Left lung (tissue), 10 donors: ENCODE results near the gene TNFSF8. TPM values are rescaled to one million over a fixed set of nuclear protein-coding genes. Genes with fewer than 3 reads are reported as not detected.

Source experiments
- ATAC-seq: fragments of 200-7000 bp; cut with Tn5 transposase; one replicate; pipeline ENCODE4 v1.9.1; 2020; ENCODE audit warnings: moderate library complexity
- DNase-seq, 4 donors: peaks; one replicate each; pipeline ENCODE4 v3.0.0-alpha.2; 2013 to 2020
- H3K27ac ChIP-seq, 2 donors: fragments of 200-600 bp; sonication (generic) in 1 of 2; one replicate each; pipeline versions ENCODE4 v1.5.0 to v1.8.0; 2020 to 2021
- H3K27me3 ChIP-seq, 2 donors: fragments of 200-600 bp; sonication (generic) in 1 of 2; one replicate each; pipeline versions ENCODE4 v1.5.0 to v1.8.0; 2020 to 2021
- H3K36me3 ChIP-seq, 2 donors: fragments of 200-600 bp; sonication (generic) in 1 of 2; one replicate each; pipeline versions ENCODE4 v1.5.0 to v1.8.0; 2020 to 2021
- H3K4me1 ChIP-seq, 2 donors: fragments of 200-600 bp; one replicate each; pipeline ENCODE4 v1.8.0; 2021
- H3K4me3 ChIP-seq, 2 donors: fragments of 200-600 bp; sonication (generic) in 1 of 2; one replicate each; pipeline versions ENCODE4 v1.5.0 to v1.8.0; 2020 to 2021; ENCODE audit warnings: mild to moderate bottlenecking in 1 of 2
- H3K9me3 ChIP-seq, 2 donors: fragments of 200-600 bp; sonication (generic) in 1 of 2; one replicate each; pipeline versions ENCODE4 v1.5.0 to v1.8.0; 2020 to 2021
- intact Hi-C, 2 donors: fragments of 100-400 bp; cut with DNase I; formaldehyde crosslinking; loops; one replicate each; pipeline versions ENCODE4 v1.11.2 to v1.14.2; 2022
- polyA plus RNA-seq, 6 donors: library from polyadenylated mRNA; unstranded; fragments of 120-200 nt; gene quantifications; one replicate each; pipeline ENCODE4 v1.2.1, GENCODE V29; 2013; ENCODE audit not compliant: insufficient read length in 6 of 6
- total RNA-seq, 2 donors: library from RNA; stranded (reverse); fragmentation: NEBNext Ultra II Directional; extraction: Animal tissue kit (Norgen Biotek cat#: 25700); gene quantifications; one replicate each; pipeline ENCODE4 v1.2.1, GENCODE V29; 2021
- TF ChIP-seq, protein P1 (sequence below), 2 donors: fragments of 200-600 bp; sonication (generic) in 1 of 2; IDR thresholded peaks; one replicate each; pipeline versions ENCODE4 v1.5.0 to v1.8.0; 2021; ENCODE audit warnings: antibody characterized with exemption in 2 of 2
- donor health status: DM: no; HTN: yes; CAD: no.
- donor health status: DM: no; HTN: no; CAD: no.

Gene TNFSF8
- total and polyA plus RNA-seq, 8 donors: 2.1 to 23.8 (median 8.5) TPM

DNA sequence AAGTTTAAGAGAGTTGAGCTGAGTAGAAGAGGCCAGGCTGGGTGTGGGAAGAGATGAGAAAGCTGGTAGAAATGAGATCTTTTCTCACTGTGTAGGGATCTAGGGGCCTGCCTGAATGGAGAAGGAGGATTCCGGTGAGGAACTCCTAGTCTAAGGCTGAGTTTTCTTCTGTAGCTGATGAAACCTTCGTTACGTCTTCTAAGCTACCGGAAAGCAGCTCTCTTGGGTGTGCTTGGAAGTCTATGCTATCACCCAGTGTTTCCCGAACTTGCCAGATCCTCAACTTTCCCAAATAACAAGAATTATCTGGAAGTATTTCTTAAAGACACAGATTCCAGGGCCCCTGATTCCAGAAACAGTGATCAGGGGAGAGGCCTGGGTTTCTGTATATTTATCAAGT is 69.1 kb downstream of the TNFSF8 start:
- DNase-seq: no peak
- no peaks in the 10 kb centered on the region for H3K27me3 ChIP-seq
- no peak for ATAC-seq
- H3K4me3 ChIP-seq: no peak overlapping the region
- no peaks in the 10 kb centered on the region for H3K4me1 ChIP-seq
- H3K27ac ChIP-seq: no peak overlapping the region
- intact Hi-C loops: no loop called here
- H3K36me3 ChIP-seq: no peaks in the 10 kb centered on the region
- H3K9me3 ChIP-seq: no peaks in the 10 kb centered on the region
- TF ChIP-seq, protein P1, sequence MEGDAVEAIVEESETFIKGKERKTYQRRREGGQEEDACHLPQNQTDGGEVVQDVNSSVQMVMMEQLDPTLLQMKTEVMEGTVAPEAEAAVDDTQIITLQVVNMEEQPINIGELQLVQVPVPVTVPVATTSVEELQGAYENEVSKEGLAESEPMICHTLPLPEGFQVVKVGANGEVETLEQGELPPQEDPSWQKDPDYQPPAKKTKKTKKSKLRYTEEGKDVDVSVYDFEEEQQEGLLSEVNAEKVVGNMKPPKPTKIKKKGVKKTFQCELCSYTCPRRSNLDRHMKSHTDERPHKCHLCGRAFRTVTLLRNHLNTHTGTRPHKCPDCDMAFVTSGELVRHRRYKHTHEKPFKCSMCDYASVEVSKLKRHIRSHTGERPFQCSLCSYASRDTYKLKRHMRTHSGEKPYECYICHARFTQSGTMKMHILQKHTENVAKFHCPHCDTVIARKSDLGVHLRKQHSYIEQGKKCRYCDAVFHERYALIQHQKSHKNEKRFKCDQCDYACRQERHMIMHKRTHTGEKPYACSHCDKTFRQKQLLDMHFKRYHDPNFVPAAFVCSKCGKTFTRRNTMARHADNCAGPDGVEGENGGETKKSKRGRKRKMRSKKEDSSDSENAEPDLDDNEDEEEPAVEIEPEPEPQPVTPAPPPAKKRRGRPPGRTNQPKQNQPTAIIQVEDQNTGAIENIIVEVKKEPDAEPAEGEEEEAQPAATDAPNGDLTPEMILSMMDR (IDR thresholded peaks at IDR 0.05): no peak

DNA sequence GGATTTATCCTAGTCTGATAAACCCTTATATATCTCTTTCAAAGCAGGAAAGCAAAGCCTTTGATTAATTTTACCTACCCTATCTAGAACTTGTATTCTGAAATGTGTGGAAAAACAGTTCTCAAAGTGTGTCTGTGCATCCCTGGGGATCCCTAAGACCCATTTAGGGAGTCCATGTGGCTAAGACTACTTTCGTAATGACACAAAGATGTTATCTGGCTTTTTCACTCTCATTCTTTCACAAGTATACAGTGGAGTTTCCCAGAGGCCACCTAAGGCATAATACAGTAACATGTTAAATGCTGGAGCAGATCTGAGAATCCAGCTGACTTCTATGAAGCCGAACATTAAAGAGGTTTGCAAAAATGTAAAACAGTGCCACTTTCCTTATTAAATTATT is 70.2 kb downstream of the TNFSF8 start:
- Histone ChIP-seq H3K4me1 (no peaks in the 10 kb centered on the region), H3K9me3 (no peaks in the 10 kb centered on the region), H3K27me3 (no peaks in the 10 kb centered on the region), H3K4me3 (no peak overlapping the region), H3K36me3 (no peaks in the 10 kb centered on the region), H3K27ac (no peak overlapping the region)
- intact Hi-C loops: no loop called here
- DNase-seq: no peak
- ATAC-seq: no peak
- TF ChIP-seq, protein P1 (IDR thresholded peaks at IDR 0.05): no peak

DNA sequence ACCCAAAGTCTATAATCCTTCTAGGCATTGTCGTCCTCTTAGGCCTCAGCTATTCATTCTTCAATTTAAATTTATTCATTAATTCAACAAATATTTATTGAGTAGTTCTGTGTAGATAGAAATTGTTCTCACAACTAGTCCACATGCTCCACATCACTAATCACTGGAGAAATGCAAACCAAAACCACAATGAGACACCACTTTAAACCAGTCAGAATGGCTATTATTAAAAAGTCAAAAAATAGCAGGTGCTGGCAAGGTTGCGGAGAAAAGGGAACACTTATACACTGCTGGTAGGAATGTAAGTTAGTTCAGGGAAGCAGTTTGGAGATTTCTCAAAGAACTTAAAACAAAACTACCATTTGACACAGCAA is 73.5 kb downstream of the TNFSF8 start:
- intact Hi-C loops: no loop called here
- no peaks in the 10 kb centered on the region for H3K36me3 ChIP-seq

DNA sequence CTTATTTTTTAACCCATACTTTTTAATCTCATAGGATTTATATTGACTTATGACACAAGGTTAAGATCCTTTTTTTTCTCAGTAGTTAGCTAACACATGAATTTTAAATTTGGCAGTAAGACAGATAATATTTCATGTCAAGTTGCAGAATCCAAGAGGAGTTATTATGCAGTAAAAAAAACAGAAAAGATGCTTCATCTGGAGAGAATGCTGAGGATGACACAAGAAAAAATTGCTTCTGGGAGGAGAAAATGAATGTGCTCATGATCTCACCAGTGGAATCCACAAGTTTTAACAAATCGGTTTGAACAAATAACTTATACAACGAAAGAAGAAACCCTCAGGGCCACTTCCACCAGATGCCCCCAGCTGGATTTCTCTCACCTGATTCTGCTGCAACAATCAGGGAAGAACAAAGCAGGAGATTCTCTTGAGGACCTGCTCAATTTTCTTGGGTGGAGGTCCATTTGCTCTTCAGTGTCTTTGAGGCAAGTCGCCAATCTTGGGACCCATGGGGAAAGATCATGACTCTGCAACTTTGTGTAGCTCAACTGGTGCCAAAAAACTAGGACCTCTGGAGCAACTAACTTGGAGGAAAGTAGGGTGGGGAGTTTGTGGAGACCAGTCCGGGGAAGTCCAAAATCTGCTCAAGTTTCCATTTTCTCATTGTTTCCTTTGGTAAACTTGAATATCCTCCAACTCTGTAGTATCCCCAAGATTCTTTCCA is 74.0 kb downstream of the TNFSF8 start:
- no peak for ATAC-seq
- Histone ChIP-seq H3K36me3 (no peaks in the 10 kb centered on the region), H3K27ac (no peak overlapping the region), H3K4me1 (peaks cover 1 to 16% of the 10 kb centered on the region in 2 donors), H3K9me3 (no peaks in the 10 kb centered on the region), H3K4me3 (no peak overlapping the region), H3K27me3 (no peaks in the 10 kb centered on the region)
- intact Hi-C loops: no loop called here
- TF ChIP-seq, protein P1 (IDR thresholded peaks at IDR 0.05): no peak
- no peak for DNase-seq

More for the DNA sequence above, 73.5 kb downstream of the TNFSF8 start:
- no peaks in the 10 kb centered on the region for H3K27me3 ChIP-seq
- no peak overlapping the region for H3K4me3 ChIP-seq
- ATAC-seq (no peak), DNase-seq (no peak)
- H3K27ac ChIP-seq: no peak overlapping the region
- peaks cover 0 to 11% of the 10 kb centered on the region in 2 donors for H3K4me1 ChIP-seq
- TF ChIP-seq, protein P1 (IDR thresholded peaks at IDR 0.05): no peak
- H3K9me3 ChIP-seq: no peaks in the 10 kb centered on the region

DNA sequence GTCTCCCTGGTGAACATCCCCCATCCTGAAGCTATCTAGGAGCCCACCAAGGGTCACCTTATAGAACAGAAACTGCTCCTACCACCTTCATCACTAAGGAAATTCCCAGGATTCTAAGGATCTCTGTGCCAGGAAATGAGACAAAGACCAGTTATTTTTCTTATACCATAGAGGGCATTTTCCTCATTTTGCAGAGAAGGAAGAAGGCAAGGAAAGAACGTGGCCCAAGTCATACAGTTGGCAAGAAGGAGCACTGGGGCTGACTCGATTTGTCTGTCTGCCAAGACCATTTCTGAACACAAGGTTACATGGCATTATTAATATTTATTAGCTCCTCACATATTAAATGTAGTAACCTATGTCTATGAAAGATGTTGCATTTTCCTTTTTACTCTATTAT is 74.9 kb downstream of the TNFSF8 start:
- TF ChIP-seq, protein P1 (IDR thresholded peaks at IDR 0.05): no peak
- ATAC-seq (no peak), DNase-seq (no peak)
- intact Hi-C loops: no loop called here
- Histone ChIP-seq H3K4me3 (no peak overlapping the region), H3K36me3 (no peaks in the 10 kb centered on the region), H3K9me3 (no peaks in the 10 kb centered on the region), H3K27ac (no peak overlapping the region), H3K4me1 (peaks cover 10 to 17% of the 10 kb centered on the region in 2 donors), H3K27me3 (no peaks in the 10 kb centered on the region)
